K562 (cell line): Measurements from ENCODE around the gene PAN3. TPM values are rescaled to one million over a fixed set of nuclear protein-coding genes. Genes with fewer than 3 reads are reported as not detected.

ENCODE experiments used
- ATAC-seq: fragments of 200-7000 bp; cut with Tn5 transposase; 3 replicates; pipeline ENCODE4 v1.9.1; 2020; ENCODE audit warnings: moderate library complexity
- BruUV-seq: library from RNA; stranded (reverse); fragments of 400-500 nt; replicated peaks from 2 replicates; lab custom pipeline; 2021; lab: Mats Ljungman, UMichigan
- CTCF ChIA-PET: fragments of 300-600 bp; formaldehyde crosslinking; extraction: SDS; loops from one replicate; lab custom pipeline; 2021; ENCODE audit warnings: low intra/inter-chr PET ratio; lab: Yijun Ruan, JAX
- POLR2A ChIA-PET: fragments of 300-600, 350-650 bp; sonication (Branson Sonifier 250); formaldehyde crosslinking; extraction: SDS; loops from one replicate; lab custom pipeline; 2021; ENCODE audit warnings: antibody characterized with exemption, inconsistent platforms; lab: Yijun Ruan, JAX
- DNase-seq, 4 experiments: peaks; one replicate each; pipeline versions ENCODE4 v3.0.0 to v3.0.0-alpha.2; 2011 to 2018; ENCODE audit warnings: low spot score in 3 of 4, mixed read lengths in 3 of 4; ENCODE audit errors: extremely low read depth in 1 of 4
- FAIRE-seq: peaks from 2 replicates; lab custom pipeline; 2011; peaks lifted over from hg19 to GRCh38; lab: Jason Lieb, UNC
- H2AFZ ChIP-seq: 2 replicates; pipeline ENCODE4 v1.6.0; 2011; ENCODE audit warnings: low read depth, low read length, control low read depth, inconsistent platforms
- H3K27ac ChIP-seq: fragments of 200-600 bp; 3 replicates; pipeline ENCODE4 v1.8.0; 2011; ENCODE audit warnings: low read depth, mild to moderate bottlenecking, control low read depth, inconsistent platforms, low read length, moderate library complexity, mixed read lengths; ENCODE audit errors: extremely low read depth
- H3K27me3 ChIP-seq, 2 experiments: fragments of 300-600 bp in 1 of 2; 2 replicates in 1 of 2; 3 replicates in 1 of 2; pipeline versions ENCODE4 v1.6.0 to v1.8.0; 2011; ENCODE audit warnings: inconsistent platforms in 2 of 2, low read length in 2 of 2, mild to moderate bottlenecking in 1 of 2, mixed read lengths in 1 of 2, moderate library complexity in 1 of 2; ENCODE audit not compliant: control insufficient read depth in 2 of 2, insufficient read depth in 2 of 2
- H3K36me3 ChIP-seq: fragments of 300-600 bp; 3 replicates; pipeline ENCODE4 v1.8.0; 2011; ENCODE audit warnings: mild to moderate bottlenecking, low read length, inconsistent platforms; ENCODE audit not compliant: control insufficient read depth, insufficient read depth
- H3K4me1 ChIP-seq, 2 experiments: fragments of 200-600 bp in 1 of 2; replicated peaks in 1 of 2; 2 replicates in 1 of 2; 3 replicates in 1 of 2; pipeline versions ENCODE4 v1.5.1 to v1.8.0; 2011; ENCODE audit warnings: inconsistent platforms in 2 of 2, low read length in 2 of 2, mild to moderate bottlenecking in 1 of 2, mixed read lengths in 1 of 2, moderate library complexity in 1 of 2; ENCODE audit not compliant: control insufficient read depth in 2 of 2, insufficient read depth in 2 of 2
- H3K4me2 ChIP-seq: 2 replicates; pipeline ENCODE4 v1.6.1; 2011; ENCODE audit warnings: low read length, control low read depth, inconsistent platforms, mixed read lengths; ENCODE audit not compliant: insufficient read depth
- H3K4me3 ChIP-seq: fragments of 200-600 bp; sonication (generic), shearing (Covaris generic); 2 replicates; pipeline ENCODE4 v1.5.1; 2016; ENCODE audit warnings: control low read depth, inconsistent platforms
- H3K79me2 ChIP-seq: fragments of 200-600 bp; 3 replicates; pipeline ENCODE4 v1.8.0; 2011; ENCODE audit warnings: low read length, inconsistent platforms; ENCODE audit not compliant: control insufficient read depth, insufficient read depth
- H3K9ac ChIP-seq, 2 experiments: 2 replicates each; pipeline versions ENCODE4 v1.6.0 to v1.6.1; 2011; ENCODE audit warnings: low read depth in 2 of 2, low read length in 2 of 2, control low read depth in 1 of 2, inconsistent platforms in 1 of 2, mild to moderate bottlenecking in 1 of 2, mixed read lengths in 1 of 2; ENCODE audit not compliant: insufficient read depth in 1 of 2
- H3K9me1 ChIP-seq: one replicate; pipeline ENCODE4 v1.6.0; 2011; ENCODE audit warnings: inconsistent platforms, mild to moderate bottlenecking, low read length, moderate library complexity; ENCODE audit not compliant: control insufficient read depth, insufficient read depth
- H3K9me3 ChIP-seq: replicated peaks from 2 replicates; pipeline ENCODE4 v1.5.1; 2011; ENCODE audit warnings: low read depth, low read length, inconsistent platforms; ENCODE audit not compliant: control insufficient read depth, insufficient read depth
- H4K20me1 ChIP-seq: replicated peaks from 2 replicates; pipeline ENCODE4 v1.6.1; 2011; ENCODE audit warnings: low read length, inconsistent platforms, mixed read lengths; ENCODE audit not compliant: control insufficient read depth, insufficient read depth
- BRCA1 ChIP-seq, 2 experiments: fragments of 450-650 bp in 1 of 2; sonication (generic) in 1 of 2; formaldehyde crosslinking in 1 of 2; IDR thresholded peaks; 2 replicates each; pipeline versions ENCODE4 v1.5.0 to v1.6.1; 2017 to 2020; ENCODE audit warnings: mild to moderate bottlenecking in 1 of 2, missing genetic modification reagents in 1 of 2
- HMGN3 ChIP-seq: IDR thresholded peaks from 2 replicates; pipeline ENCODE4 v1.6.1; 2011; ENCODE audit warnings: borderline replicate concordance, low read depth, mild to moderate bottlenecking, mixed read lengths, low read length; ENCODE audit not compliant: insufficient read length; ENCODE audit errors: extremely low read depth
- PTBP1 ChIP-seq: fragments of 200-400 bp; formaldehyde crosslinking; IDR thresholded peaks from 2 replicates; pipeline ENCODE4 v1.6.1; 2017; ENCODE audit warnings: low read depth, low read length
- RREB1 ChIP-seq: fragments of 250-450 bp; sonication (Bioruptor Pico); IDR thresholded peaks from 2 replicates; pipeline ENCODE4 v1.4.0; 2020
- SIN3B ChIP-seq: fragments of 450-650 bp; IDR thresholded peaks from 2 replicates; pipeline ENCODE4 v1.6.1; 2017; ENCODE audit warnings: low read depth, mild to moderate bottlenecking, moderate library complexity
- THRAP3 ChIP-seq: fragments of 450-650 bp; IDR thresholded peaks from 2 replicates; pipeline ENCODE4 v1.6.1; 2016; ENCODE audit warnings: mild to moderate bottlenecking, inconsistent platforms, borderline replicate concordance
- ZNF121 ChIP-seq: sonication (generic); formaldehyde crosslinking; conservative IDR thresholded peaks from 2 replicates; pipeline ENCODE4 v1.8.0; 2022; ENCODE audit warnings: missing genetic modification reagents
- ZNF274 ChIP-seq: IDR thresholded peaks from 2 replicates; pipeline ENCODE4 v1.6.1; 2011; ENCODE audit warnings: low read depth, mild to moderate bottlenecking, low read length, moderate library complexity, borderline replicate concordance
- WGBS: fragments of 100-300 bp; shearing (Covaris generic); methylation state at CpG from one replicate; pipeline ENCODE4 v1.1.6; 2016; ENCODE audit warnings: low coverage, mixed read lengths; ENCODE audit not compliant: insufficient coverage; ENCODE audit errors: missing lambda C conversion rate; 5-methylcytosine and 5-hydroxymethylcytosine counted together
- in situ Hi-C: fragments of 300-500 bp; cut with MboI; formaldehyde crosslinking; loops from 4 replicates; pipeline ENCODE4 v1.15.0; 2018; ENCODE audit warnings: inconsistent platforms, mixed read lengths
- intact Hi-C: fragments of 100-400 bp; cut with micrococcal nuclease; formaldehyde crosslinking; loops from 2 replicates; pipeline ENCODE4 v1.14.2; 2022
- polyA plus RNA-seq, 8 experiments: library from polyadenylated mRNA; depleted of rRNA in 4 of 8; stranded (reverse) in 5 of 8; unstranded in 3 of 8; fragments of >200 nt; fragmentation: Nextera tagmentation in 2 of 8; fragmentation: Illumina TruSeq in 1 of 8; extraction: Ambion mirVana in 2 of 8; extraction: Trizol in 1 of 8; gene quantifications; 2 replicates each; pipeline versions ENCODE4 v1.2.1 to v1.2.3, GENCODE V29; 2011 to 2014; ENCODE audit warnings: inconsistent platforms in 1 of 8, missing spikeins in 1 of 8
- total RNA-seq, 7 experiments: library from RNA; depleted of rRNA in 6 of 7; stranded (reverse); fragments of >200 nt in 6 of 7; fragmentation: Illumina TruSeq in 2 of 7; extraction: Trizol in 2 of 7; gene quantifications; 2 replicates each; pipeline versions ENCODE4 v1.2.1 to v1.2.3, GENCODE V29; 2011 to 2021; ENCODE audit warnings: low replicate concordance in 1 of 7
- TF ChIP-seq, protein P1 (sequence below): sonication (generic); formaldehyde crosslinking; IDR thresholded peaks from 2 replicates; pipeline ENCODE4 v1.4.0; 2020; ENCODE audit warnings: mild to moderate bottlenecking, missing genetic modification reagents

Gene PAN3
- total and polyA plus RNA-seq, 9 of the 15 experiments (the other 6 are each of a cell fraction or from before 2014, with no cell fraction given), result 7.2 to 19.9 (median 11.6) TPM

DNA sequence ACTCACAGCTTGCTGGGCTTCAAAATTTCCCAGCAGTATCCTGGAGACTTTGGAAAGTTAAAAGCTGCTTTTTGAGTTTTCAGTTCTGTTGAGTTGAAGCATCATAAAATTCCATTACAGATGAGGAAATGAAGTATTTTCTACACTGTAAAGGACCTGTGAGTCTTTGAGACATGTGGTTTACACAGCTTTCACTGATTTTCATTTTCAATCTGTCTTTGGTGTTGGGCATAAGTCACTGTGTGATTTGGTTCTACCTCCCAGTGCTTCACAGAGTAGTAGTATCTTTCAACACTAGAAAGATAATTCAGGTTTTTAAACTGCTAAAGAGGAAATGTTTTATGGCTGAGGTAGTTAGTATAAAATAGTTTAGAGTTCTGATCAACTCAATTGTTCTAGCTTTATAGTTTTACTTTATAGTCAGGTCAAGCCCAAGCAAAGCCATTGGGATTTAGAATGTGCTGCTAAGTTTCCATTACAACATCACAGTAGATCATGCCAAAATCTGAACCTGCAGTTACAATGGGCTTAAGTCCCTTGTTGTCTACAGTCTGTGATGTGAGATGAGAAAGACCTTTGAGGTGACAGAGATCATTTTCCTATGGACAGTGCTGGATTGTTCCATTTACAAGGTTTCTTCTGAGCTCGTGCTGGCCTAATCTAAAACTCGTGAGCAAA lies 195.0 kb downstream of the PAN3 start:
- Histone ChIP-seq H3K9me1 (no peaks in the 10 kb centered on the region), H2AFZ (no peak overlapping the region), H3K4me1 (peaks cover 3 to 9% of the 10 kb centered on the region in 2 experiments; a peak in 4 of 5 replicates), H3K4me3 (no peak overlapping the region), H3K36me3 (no peaks in the 10 kb centered on the region), H3K27me3 (no peaks in the 10 kb centered on the region), H3K27ac (no peak overlapping the region), H3K9me3 (no peaks in the 10 kb centered on the region), H3K79me2 (no peaks in the 10 kb centered on the region), H4K20me1 (no peaks in the 10 kb centered on the region), H3K4me2 (no peak overlapping the region), H3K9ac (no peak overlapping the region)
- DNase-seq (no peak), FAIRE-seq (no peak), ATAC-seq (no peak)
- in situ Hi-C loops, result no loop called here
- intact Hi-C loops, result no loop called here
- 8% methylated on average over 2 of the region's 2 CpGs for WGBS
- no TSS peak for BruUV-seq
- CTCF ChIA-PET, result no interaction called here
- POLR2A ChIA-PET, result interaction anchor here (0.8 kb wide), 1 partner anchor 401 kb away, joined by 3 read pairs; no protein-coding TSS in a partner anchor
- no peak for TF ChIP-seq SIN3B
- no peak for TF ChIP-seq PTBP1
- TF ChIP-seq BRCA1 (IDR thresholded peaks at IDR 0.05), result no peak
- no peak for TF ChIP-seq BRCA1 (CRISPR knock-in tag; IDR thresholded peaks at IDR 0.05)
- TF ChIP-seq, protein P1, sequence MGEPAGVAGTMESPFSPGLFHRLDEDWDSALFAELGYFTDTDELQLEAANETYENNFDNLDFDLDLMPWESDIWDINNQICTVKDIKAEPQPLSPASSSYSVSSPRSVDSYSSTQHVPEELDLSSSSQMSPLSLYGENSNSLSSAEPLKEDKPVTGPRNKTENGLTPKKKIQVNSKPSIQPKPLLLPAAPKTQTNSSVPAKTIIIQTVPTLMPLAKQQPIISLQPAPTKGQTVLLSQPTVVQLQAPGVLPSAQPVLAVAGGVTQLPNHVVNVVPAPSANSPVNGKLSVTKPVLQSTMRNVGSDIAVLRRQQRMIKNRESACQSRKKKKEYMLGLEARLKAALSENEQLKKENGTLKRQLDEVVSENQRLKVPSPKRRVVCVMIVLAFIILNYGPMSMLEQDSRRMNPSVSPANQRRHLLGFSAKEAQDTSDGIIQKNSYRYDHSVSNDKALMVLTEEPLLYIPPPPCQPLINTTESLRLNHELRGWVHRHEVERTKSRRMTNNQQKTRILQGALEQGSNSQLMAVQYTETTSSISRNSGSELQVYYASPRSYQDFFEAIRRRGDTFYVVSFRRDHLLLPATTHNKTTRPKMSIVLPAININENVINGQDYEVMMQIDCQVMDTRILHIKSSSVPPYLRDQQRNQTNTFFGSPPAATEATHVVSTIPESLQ (CRISPR knock-in tag), result no peak
- TF ChIP-seq RREB1 (CRISPR knock-in tag), result no peak
- no peak for TF ChIP-seq ZNF121
- TF ChIP-seq HMGN3, result no peak
- TF ChIP-seq ZNF274, result no peak
- TF ChIP-seq THRAP3, result no peak
